ENCODE results near the gene MTHFSD. TPM values are rescaled to one million over a fixed set of nuclear protein-coding genes. Genes with fewer than 3 reads are reported as not detected.

The MTHFSD gene
- total RNA-seq, 5 donors from 2014 or later (not counting 1 experiment from before 2014, with no cell fraction given), result 18.0 to 39.6 (median 34.9) TPM

DNA sequence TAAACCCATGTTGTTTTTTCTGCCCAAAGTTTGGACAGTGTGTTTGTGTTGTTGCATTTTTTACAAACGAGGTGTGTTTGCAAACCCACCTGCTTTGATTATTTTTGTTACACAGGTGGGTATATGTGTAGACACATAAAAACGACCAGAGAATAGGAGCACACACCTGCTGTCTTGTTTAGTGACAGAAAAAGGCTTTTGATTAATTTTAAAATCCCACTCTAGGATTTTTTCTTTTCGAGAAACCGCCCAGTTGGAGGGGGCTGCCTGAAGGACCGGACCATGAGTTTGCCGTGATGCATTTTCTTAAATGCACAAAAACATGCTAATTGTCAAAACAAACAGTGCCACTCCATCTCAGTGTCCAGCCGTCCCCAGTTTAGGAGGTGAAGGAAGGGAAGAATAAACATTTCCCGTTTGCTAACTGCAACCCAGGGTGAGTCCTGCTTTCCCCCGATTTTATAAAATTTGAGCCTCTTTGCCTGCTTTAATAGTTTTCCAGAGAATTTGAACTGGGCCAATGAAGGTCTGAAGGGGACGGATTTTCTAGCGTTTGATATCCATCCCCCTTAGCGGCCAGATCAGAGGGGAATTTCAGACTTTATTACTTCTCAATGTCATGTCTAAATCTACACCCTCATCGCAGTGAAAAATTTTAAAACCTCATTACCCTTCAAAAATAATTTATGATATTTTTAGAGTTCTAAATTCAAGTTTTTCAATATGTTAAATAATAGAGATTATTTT lies 14.8 kb upstream of the MTHFSD start:
- H3K4me3 ChIP-seq (ENCODE audit: control insufficient read depth in 1 of 2, extremely low read depth in 1 of 2, low read length in 1 of 2), result no peak overlapping the region
- Mint-ChIP-seq H3K4me3 (no peak overlapping the region), H3K27me3 (peaks cover 52 to 81% of the 10 kb centered on the region in 2 donors), H3K27ac (no peak overlapping the region), H3K9me3 (no peaks in the 10 kb centered on the region), H3K36me3 (no peaks in the 10 kb centered on the region), H3K4me1 (peaks cover 6 to 18% (median 6%) of the 10 kb centered on the region in 3 donors)
- 83% methylated on average over 1 of the region's 13 CpGs for WGBS (ENCODE audit: insufficient coverage)
- no peak for DNase-seq
- H3K27me3 ChIP-seq (replicated peaks in 1 of 2; ENCODE audit: control insufficient read depth in 2 of 2, extremely low read depth in 1 of 2, insufficient read depth in 2 of 2, low read length in 1 of 2), result peaks cover 7 to 74% of the 10 kb centered on the region in 2 experiments
- no peak overlapping the region for H3K27ac ChIP-seq (ENCODE audit: low read length)
- peaks cover 4 to 16% of the 10 kb centered on the region in 2 experiments for H3K4me1 ChIP-seq (ENCODE audit: control insufficient read depth in 1 of 2, extremely low read depth in 1 of 2, insufficient read depth in 2 of 2, low read length in 2 of 2)
- POLR2A ChIA-PET, result interaction anchor here in 1 of 2 donors (1.1 kb wide), 1 partner anchor 35 kb away, joined by 4 read pairs; no protein-coding TSS in a partner anchor
- no peaks in the 10 kb centered on the region for H3K36me3 ChIP-seq (ENCODE audit: control insufficient read depth in 2 of 2, extremely low read depth in 1 of 2, insufficient read depth in 1 of 2, low read length in 1 of 2)
- H3K9me3 ChIP-seq, result no peaks in the 10 kb centered on the region
- ATAC-seq (replicated peaks in 1 of 4), result no peak
- CTCF ChIA-PET, result interaction anchor here in 1 of 2 donors (0.6 kb wide), 1 partner anchor 24 kb away, joined by 3 read pairs; no protein-coding TSS in a partner anchor

DNA sequence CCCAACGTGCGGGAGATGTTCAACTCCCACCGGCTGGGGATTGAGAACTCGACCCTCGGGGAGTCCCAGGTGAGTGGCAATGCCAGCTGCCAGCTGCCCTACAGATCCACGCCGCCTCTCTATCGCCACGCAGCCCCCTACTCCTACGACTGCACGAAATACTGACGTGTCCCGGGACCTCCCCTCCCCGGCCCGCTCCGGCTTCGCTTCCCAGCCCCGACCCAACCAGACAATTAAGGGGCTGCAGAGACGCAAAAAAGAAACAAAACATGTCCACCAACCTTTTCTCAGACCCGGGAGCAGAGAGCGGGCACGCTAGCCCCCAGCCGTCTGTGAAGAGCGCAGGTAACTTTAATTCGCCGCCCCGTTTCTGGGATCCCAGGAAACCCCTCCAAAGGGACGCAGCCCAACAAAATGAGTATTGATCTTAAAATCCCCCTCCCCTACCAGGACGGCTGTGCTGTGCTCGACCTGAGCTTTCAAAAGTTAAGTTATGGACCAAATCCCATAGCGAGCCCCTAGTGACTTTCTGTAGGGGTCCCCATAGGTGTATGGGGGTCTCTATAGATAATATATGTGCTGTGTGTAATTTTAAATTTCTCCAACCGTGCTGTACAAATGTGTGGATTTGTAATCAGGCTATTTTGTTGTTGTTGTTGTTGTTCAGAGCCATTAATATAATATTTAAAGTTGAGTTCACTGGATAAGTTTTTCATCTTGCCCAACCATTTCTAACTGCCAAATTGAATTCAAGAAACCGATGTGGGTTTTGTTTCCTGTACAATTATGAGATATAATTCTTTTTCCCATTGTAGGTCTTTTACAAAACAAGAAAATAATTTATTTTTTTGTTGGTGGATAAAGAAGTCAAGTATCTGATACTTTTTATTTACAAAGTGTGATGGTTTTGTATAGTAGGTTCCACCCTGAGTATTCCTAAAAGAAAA lies 13.9 kb upstream of the MTHFSD start:
- peaks cover 52 to 79% of the 10 kb centered on the region in 2 donors for H3K27me3 Mint-ChIP-seq
- Histone ChIP-seq H3K27ac (ENCODE audit: low read length) (no peak overlapping the region), H3K27me3 (replicated peaks in 1 of 2; ENCODE audit: control insufficient read depth in 2 of 2, extremely low read depth in 1 of 2, insufficient read depth in 2 of 2, low read length in 1 of 2) (peaks cover 10 to 74% of the 10 kb centered on the region in 2 experiments), H3K4me1 (ENCODE audit: control insufficient read depth in 1 of 2, extremely low read depth in 1 of 2, insufficient read depth in 2 of 2, low read length in 2 of 2) (peaks cover 4 to 20% of the 10 kb centered on the region in 2 experiments), H3K4me3 (ENCODE audit: control insufficient read depth in 1 of 2, extremely low read depth in 1 of 2, low read length in 1 of 2) (no peak overlapping the region), H3K9me3 (no peaks in the 10 kb centered on the region), H3K36me3 (ENCODE audit: control insufficient read depth in 2 of 2, extremely low read depth in 1 of 2, insufficient read depth in 1 of 2, low read length in 1 of 2) (no peaks in the 10 kb centered on the region)
- DNase-seq, result no peak
- CTCF ChIA-PET, result interaction anchor here in 1 of 2 donors (0.6 kb wide), 1 partner anchor 25 kb away, joined by 3 read pairs; no protein-coding TSS in a partner anchor
- ATAC-seq (replicated peaks in 1 of 4), result no peak
- POLR2A ChIA-PET, result interaction anchor here in 1 of 2 donors (1.1 kb wide), 1 partner anchor 35 kb away, joined by 4 read pairs; no protein-coding TSS in a partner anchor
- H3K9me3 Mint-ChIP-seq, result no peaks in the 10 kb centered on the region
- H3K4me1 Mint-ChIP-seq, result peaks cover 13 to 25% (median 14%) of the 10 kb centered on the region in 3 donors
- peak overlapping the region in 1 of 3 donors; percentile 51 for H3K4me3 Mint-ChIP-seq
- WGBS (ENCODE audit: insufficient coverage), result 17% methylated on average over 27 of the region's 33 CpGs
- H3K27ac Mint-ChIP-seq, result no peak overlapping the region
- H3K36me3 Mint-ChIP-seq, result no peaks in the 10 kb centered on the region

DNA sequence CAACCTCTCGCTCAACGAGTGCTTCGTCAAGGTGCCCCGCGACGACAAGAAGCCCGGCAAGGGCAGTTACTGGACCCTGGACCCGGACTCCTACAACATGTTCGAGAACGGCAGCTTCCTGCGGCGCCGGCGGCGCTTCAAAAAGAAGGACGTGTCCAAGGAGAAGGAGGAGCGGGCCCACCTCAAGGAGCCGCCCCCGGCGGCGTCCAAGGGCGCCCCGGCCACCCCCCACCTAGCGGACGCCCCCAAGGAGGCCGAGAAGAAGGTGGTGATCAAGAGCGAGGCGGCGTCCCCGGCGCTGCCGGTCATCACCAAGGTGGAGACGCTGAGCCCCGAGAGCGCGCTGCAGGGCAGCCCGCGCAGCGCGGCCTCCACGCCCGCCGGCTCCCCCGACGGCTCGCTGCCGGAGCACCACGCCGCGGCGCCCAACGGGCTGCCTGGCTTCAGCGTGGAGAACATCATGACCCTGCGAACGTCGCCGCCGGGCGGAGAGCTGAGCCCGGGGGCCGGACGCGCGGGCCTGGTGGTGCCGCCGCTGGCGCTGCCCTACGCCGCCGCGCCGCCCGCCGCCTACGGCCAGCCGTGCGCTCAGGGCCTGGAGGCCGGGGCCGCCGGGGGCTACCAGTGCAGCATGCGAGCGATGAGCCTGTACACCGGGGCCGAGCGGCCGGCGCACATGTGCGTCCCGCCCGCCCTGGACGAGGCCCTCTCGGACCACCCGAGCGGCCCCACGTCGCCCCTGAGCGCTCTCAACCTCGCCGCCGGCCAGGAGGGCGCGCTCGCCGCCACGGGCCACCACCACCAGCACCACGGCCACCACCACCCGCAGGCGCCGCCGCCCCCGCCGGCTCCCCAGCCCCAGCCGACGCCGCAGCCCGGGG lies 12.9 kb upstream of the MTHFSD start:
- CTCF ChIA-PET, result no interaction called here
- WGBS (ENCODE audit: insufficient coverage), result 5% methylated on average over 100 of the region's 116 CpGs
- Mint-ChIP-seq H3K27me3 (peaks cover 49 to 80% of the 10 kb centered on the region in 2 donors), H3K4me3 (peak overlapping the region; percentile 6 to 66 (median 21)), H3K9me3 (no peaks in the 10 kb centered on the region), H3K27ac (no peak overlapping the region), H3K36me3 (no peaks in the 10 kb centered on the region), H3K4me1 (peaks cover 19 to 32% (median 20%) of the 10 kb centered on the region in 3 donors)
- Histone ChIP-seq H3K9me3 (no peaks in the 10 kb centered on the region), H3K27ac (ENCODE audit: low read length) (no peak overlapping the region), H3K4me3 (ENCODE audit: control insufficient read depth in 1 of 2, extremely low read depth in 1 of 2, low read length in 1 of 2) (no peak overlapping the region), H3K27me3 (replicated peaks in 1 of 2; ENCODE audit: control insufficient read depth in 2 of 2, extremely low read depth in 1 of 2, insufficient read depth in 2 of 2, low read length in 1 of 2) (peaks cover 10 to 74% of the 10 kb centered on the region in 2 experiments), H3K36me3 (ENCODE audit: control insufficient read depth in 2 of 2, extremely low read depth in 1 of 2, insufficient read depth in 1 of 2, low read length in 1 of 2) (no peaks in the 10 kb centered on the region), H3K4me1 (ENCODE audit: control insufficient read depth in 1 of 2, extremely low read depth in 1 of 2, insufficient read depth in 2 of 2, low read length in 2 of 2) (peaks cover 4 to 28% of the 10 kb centered on the region in 2 experiments)
- DNase-seq, result peak in 1 of 35 experiments; percentile 25
- POLR2A ChIA-PET, result no interaction called here
- no peak for ATAC-seq (replicated peaks in 1 of 4)

DNA sequence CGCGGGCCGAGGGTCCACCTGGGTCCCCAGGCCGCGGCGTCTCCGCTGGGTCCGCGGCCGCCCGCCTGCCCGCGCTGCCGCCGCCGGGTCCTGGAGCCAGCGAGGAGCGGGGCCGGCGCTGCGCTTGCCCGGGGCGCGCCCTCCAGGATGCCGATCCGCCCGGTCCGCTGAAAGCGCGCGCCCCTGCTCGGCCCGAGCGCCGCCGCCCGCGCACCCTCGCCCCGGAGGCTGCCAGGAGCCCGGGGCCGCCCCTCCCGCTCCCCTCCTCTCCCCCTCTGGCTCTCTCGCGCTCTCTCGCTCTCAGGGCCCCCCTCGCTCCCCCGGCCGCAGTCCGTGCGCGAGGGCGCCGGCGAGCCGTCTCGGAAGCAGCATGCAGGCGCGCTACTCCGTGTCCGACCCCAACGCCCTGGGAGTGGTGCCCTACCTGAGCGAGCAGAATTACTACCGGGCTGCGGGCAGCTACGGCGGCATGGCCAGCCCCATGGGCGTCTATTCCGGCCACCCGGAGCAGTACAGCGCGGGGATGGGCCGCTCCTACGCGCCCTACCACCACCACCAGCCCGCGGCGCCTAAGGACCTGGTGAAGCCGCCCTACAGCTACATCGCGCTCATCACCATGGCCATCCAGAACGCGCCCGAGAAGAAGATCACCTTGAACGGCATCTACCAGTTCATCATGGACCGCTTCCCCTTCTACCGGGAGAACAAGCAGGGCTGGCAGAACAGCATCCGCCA lies 12.1 kb upstream of the MTHFSD start:
- CTCF ChIA-PET, result no interaction called here
- H3K9me3 Mint-ChIP-seq, result no peaks in the 10 kb centered on the region
- H3K4me1 Mint-ChIP-seq, result peaks cover 19 to 32% (median 20%) of the 10 kb centered on the region in 3 donors
- peak overlapping the region; percentile 6 to 66 (median 21) for H3K4me3 Mint-ChIP-seq
- no peak overlapping the region for H3K27ac Mint-ChIP-seq
- ATAC-seq (replicated peaks in 1 of 4), result peak in 1 of 4 experiments; percentile 9
- no peaks in the 10 kb centered on the region for H3K9me3 ChIP-seq
- peak overlapping the region in 1 of 2 donors; percentile 26 for H3K4me3 ChIP-seq (ENCODE audit: control insufficient read depth in 1 of 2, extremely low read depth in 1 of 2, low read length in 1 of 2)
- POLR2A ChIA-PET, result no interaction called here
- no peaks in the 10 kb centered on the region for H3K36me3 ChIP-seq (ENCODE audit: control insufficient read depth in 2 of 2, extremely low read depth in 1 of 2, insufficient read depth in 1 of 2, low read length in 1 of 2)
- H3K27me3 ChIP-seq (replicated peaks in 1 of 2; ENCODE audit: control insufficient read depth in 2 of 2, extremely low read depth in 1 of 2, insufficient read depth in 2 of 2, low read length in 1 of 2), result peaks cover 10 to 73% of the 10 kb centered on the region in 2 experiments
- no peaks in the 10 kb centered on the region for H3K36me3 Mint-ChIP-seq
- H3K27ac ChIP-seq (ENCODE audit: low read length), result no peak overlapping the region
- DNase-seq, result peak in 1 of 35 experiments; percentile 18
- H3K4me1 ChIP-seq (ENCODE audit: control insufficient read depth in 1 of 2, extremely low read depth in 1 of 2, insufficient read depth in 2 of 2, low read length in 2 of 2), result peaks cover 4 to 28% of the 10 kb centered on the region in 2 experiments
- H3K27me3 Mint-ChIP-seq, result peaks cover 49 to 76% of the 10 kb centered on the region in 2 donors
- WGBS (ENCODE audit: insufficient coverage), result 5% methylated on average over 79 of the region's 88 CpGs

DNA sequence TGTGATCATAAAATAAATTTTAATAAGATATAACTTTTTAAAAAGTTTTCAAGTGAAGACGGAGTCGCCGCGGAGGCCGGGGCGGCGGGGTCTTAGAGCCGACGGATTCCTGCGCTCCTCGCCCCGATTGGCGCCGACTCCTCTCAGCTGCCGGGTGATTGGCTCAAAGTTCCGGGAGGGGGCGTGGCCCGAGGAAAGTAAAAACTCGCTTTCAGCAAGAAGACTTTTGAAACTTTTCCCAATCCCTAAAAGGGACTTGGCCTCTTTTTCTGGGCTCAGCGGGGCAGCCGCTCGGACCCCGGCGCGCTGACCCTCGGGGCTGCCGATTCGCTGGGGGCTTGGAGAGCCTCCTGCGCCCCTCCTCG lies 11.5 kb upstream of the MTHFSD start, which contains the start of gene FOXC2:
TSS of gene FOXC2 (plus strand) at position 229 of the 365 bp plus-strand sequence. CDS start 507 bp downstream, outside the sequence.
- Histone ChIP-seq H3K36me3 (ENCODE audit: control insufficient read depth in 2 of 2, extremely low read depth in 1 of 2, insufficient read depth in 1 of 2, low read length in 1 of 2) (no peaks in the 10 kb centered on the region), H3K4me1 (ENCODE audit: control insufficient read depth in 1 of 2, extremely low read depth in 1 of 2, insufficient read depth in 2 of 2, low read length in 2 of 2) (peaks cover 4 to 28% of the 10 kb centered on the region in 2 experiments), H3K4me3 (ENCODE audit: control insufficient read depth in 1 of 2, extremely low read depth in 1 of 2, low read length in 1 of 2) (peak within 1 kb of the TSS in 1 of 2 donors; percentile 26), H3K27me3 (replicated peaks in 1 of 2; ENCODE audit: control insufficient read depth in 2 of 2, extremely low read depth in 1 of 2, insufficient read depth in 2 of 2, low read length in 1 of 2) (peaks cover 10 to 70% of the 10 kb centered on the region in 2 experiments), H3K9me3 (no peaks in the 10 kb centered on the region), H3K27ac (ENCODE audit: low read length) (no peak within 1 kb of the TSS)
- Mint-ChIP-seq H3K9me3 (no peaks in the 10 kb centered on the region), H3K27ac (no peak within 1 kb of the TSS), H3K36me3 (no peaks in the 10 kb centered on the region), H3K4me1 (peaks cover 19 to 32% (median 20%) of the 10 kb centered on the region in 3 donors), H3K4me3 (peak within 1 kb of the TSS; percentile 6 to 68 (median 21)), H3K27me3 (peaks cover 52 to 74% of the 10 kb centered on the region in 2 donors)
- ChIA-PET CTCF (no interaction called here), POLR2A (no interaction called here)
- WGBS (ENCODE audit: insufficient coverage), result 2% methylated on average over 15 of the region's 30 CpGs
- peak in 1 of 4 experiments; percentile 66 for ATAC-seq (replicated peaks in 1 of 4)
- peak in 27 of 35 experiments; percentile 17 to 63 (median 36) for DNase-seq
